GM06990 (cell line): ENCODE results near the gene THEM4.

Experiments used
- DNase-seq: peaks from one replicate; pipeline ENCODE4 v3.0.0-alpha.2; 2011; ENCODE audit not compliant: insufficient read length; ENCODE audit errors: extremely low read depth
- H3K27me3 ChIP-seq: replicated peaks from 2 replicates; pipeline ENCODE4 v1.6.0; 2011; ENCODE audit warnings: low read length; ENCODE audit not compliant: control insufficient read depth, insufficient read depth
- H3K36me3 ChIP-seq: 2 replicates; pipeline ENCODE4 v1.5.1; 2011; ENCODE audit warnings: low read length; ENCODE audit not compliant: control insufficient read depth, insufficient read depth
- H3K4me3 ChIP-seq: replicated peaks from 2 replicates; pipeline ENCODE4 v1.5.1; 2011; ENCODE audit warnings: low read depth, mild to moderate bottlenecking, control low read depth, low read length
- TF ChIP-seq, protein P1 (sequence below): IDR thresholded peaks from 2 replicates; pipeline ENCODE4 v1.5.1; 2011; ENCODE audit warnings: low read length, control low read depth, mild to moderate bottlenecking, inconsistent platforms; ENCODE audit not compliant: insufficient read depth, poor library complexity, severe bottlenecking

The THEM4 gene

GRCh38 chr1:151825751-151826660 lies 83.3 kb downstream of the THEM4 start:
- TF ChIP-seq, protein P1, sequence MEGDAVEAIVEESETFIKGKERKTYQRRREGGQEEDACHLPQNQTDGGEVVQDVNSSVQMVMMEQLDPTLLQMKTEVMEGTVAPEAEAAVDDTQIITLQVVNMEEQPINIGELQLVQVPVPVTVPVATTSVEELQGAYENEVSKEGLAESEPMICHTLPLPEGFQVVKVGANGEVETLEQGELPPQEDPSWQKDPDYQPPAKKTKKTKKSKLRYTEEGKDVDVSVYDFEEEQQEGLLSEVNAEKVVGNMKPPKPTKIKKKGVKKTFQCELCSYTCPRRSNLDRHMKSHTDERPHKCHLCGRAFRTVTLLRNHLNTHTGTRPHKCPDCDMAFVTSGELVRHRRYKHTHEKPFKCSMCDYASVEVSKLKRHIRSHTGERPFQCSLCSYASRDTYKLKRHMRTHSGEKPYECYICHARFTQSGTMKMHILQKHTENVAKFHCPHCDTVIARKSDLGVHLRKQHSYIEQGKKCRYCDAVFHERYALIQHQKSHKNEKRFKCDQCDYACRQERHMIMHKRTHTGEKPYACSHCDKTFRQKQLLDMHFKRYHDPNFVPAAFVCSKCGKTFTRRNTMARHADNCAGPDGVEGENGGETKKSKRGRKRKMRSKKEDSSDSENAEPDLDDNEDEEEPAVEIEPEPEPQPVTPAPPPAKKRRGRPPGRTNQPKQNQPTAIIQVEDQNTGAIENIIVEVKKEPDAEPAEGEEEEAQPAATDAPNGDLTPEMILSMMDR: no peak
- no peak overlapping the region for H3K4me3 ChIP-seq
- peaks cover 1% of the 10 kb centered on the region for H3K27me3 ChIP-seq
- DNase-seq: no peak
- no peaks in the 10 kb centered on the region for H3K36me3 ChIP-seq

DNA sequence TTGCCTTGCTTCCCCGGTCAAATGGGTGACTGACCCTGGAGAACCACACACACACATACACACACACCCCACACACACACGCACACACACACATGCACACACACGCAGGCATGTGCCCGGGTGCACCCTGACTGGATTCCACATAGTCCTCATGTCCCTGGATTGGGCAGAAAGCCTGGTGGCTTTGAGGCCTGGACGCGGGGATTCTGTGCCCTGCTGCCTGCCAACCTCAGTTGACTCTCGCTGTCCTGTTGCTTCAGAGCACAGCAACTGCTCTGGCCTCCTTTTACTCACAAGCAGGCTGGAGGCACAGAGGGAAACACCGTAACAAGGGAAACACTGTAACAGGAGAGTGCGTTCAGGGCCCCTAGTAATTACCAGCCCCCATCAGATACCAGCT lies 84.1 kb downstream of the THEM4 start:
- Histone ChIP-seq H3K27me3 (peaks cover 1% of the 10 kb centered on the region), H3K4me3 (no peak overlapping the region)

More for the DNA sequence above, 84.1 kb downstream of the THEM4 start:
- TF ChIP-seq, protein P1: no peak
- no peak for DNase-seq
- H3K36me3 ChIP-seq: no peaks in the 10 kb centered on the region
